ENCODE data around the gene CDKAL1.

Gene CDKAL1

GRCh38 chr6:20933057-20933788 lies 399.0 kb downstream of the CDKAL1 start:
- no peak for DNase-seq

DNA sequence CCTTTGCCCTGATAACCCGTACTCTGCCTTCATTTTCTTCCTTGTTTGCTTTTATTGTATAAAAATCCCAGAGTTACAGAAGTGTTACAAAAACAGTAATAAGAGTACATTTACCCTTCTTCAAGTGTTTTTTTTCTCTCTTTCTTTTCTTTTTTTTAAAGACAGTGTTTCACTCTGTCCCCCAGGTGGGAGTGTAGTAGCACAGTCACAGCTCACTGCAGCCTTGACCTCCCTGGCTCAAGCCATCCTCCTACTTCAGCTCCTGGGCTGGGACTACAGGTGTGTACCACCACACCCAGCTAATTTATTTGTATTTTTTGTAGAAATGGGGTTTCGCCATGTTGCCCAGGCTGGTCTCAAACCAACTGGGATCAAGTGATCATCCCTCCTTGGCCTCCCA lies 402.7 kb downstream of the CDKAL1 start:
- no peak for DNase-seq

DNA sequence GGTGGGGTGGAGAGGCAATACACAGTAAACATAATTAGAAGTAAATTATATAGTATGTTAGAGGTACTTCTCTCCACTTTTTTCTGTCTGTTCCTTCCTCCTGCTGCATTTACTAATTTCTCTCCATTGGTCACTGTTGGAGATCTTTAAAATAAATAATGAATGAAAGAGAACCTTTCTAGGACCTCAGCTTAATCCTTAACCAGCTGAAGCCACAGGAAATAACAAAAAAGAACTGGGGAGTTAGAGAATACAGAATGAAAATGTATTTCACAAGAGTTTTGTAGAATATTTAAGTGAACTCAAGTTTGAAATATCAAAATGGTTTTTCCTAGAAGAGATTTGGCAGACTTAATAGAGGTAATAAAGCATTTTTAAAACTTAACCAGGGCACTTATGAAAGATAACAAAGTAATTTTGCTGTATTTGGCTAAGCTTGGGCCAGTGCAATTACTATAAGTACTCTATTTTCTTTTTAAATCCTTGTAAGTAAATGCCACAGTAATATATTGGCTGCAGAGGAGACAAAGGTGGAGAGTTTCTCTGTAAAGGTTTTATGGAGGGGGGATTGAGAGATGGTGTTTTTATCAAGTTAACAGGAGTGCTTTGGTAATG lies 405.0 kb downstream of the CDKAL1 start:
- DNase-seq = no peak

- no peak for DNase-seq
Observed at GRCh38 chr6:20943040-20943627, 408.9 kb downstream of the CDKAL1 start.

- no peak for DNase-seq
Observed at GRCh38 chr6:20943922-20944321, 409.7 kb downstream of the CDKAL1 start.

DNA sequence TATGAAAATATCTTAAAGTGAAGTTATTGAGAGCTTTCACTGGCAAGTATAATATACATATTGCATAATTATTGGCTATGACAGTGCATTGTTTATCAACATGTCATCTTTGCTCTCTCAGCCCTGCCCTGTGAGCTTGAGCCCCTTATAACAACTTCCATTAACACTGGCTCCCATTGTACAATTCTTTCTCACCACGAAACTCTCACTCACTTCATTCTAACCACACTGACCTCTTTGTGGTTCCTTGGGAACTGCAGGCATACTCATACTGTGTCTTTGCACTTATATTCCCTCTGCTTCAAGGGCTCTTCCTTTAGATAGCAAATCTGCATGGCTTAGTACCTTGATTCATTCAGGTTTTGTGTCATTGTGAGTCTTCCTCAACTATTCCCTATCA lies 411.8 kb downstream of the CDKAL1 start:
- DNase-seq = no peak

GRCh38 chr6:20946890-20947289 lies 412.6 kb downstream of the CDKAL1 start:
- no peak for DNase-seq

GRCh38 chr6:20947977-20948376 lies 413.7 kb downstream of the CDKAL1 start:
- no peak for DNase-seq

GRCh38 chr6:20948556-20948955 lies 414.3 kb downstream of the CDKAL1 start:
- no peak for DNase-seq

GRCh38 chr6:20949138-20949537 lies 414.9 kb downstream of the CDKAL1 start:
- no peak for DNase-seq

DNA sequence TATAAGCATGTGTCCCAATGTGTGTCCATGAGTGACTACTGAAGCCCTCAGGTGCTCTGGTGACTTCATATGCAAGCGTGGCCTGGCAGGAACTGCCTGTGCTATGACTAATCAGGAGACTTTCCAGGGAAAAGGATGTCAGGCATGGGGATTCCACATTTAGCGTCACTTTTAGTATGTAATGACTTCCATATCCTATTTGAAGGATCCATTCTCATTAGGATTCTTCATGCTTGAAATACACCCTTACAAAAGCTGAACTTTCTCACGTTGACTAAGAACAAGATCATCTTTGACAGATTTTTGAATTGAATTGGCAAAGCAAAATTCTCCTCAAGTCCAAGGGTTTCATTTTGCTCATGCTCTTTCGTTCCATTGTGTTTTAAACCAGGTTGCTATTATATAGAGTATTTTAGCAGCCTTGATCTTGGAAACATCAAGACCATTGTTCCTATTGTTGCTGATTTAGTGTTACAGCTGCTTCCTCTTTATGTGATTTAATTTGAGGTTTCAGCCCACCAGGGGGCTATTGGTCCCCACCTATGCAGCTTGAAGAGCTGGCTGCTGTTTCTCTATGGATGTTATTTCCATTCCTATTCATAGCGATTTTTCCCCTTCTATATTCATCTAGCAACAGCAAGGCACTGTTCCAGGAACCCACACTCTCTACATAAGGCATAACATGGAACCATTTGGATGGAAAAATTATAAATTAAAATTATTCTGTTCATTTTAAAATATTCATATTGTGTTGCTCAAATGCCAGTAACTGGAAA lies 418.6 kb downstream of the CDKAL1 start:
- DNase-seq = peak; percentile 10 to 21 (median 12)

DNA sequence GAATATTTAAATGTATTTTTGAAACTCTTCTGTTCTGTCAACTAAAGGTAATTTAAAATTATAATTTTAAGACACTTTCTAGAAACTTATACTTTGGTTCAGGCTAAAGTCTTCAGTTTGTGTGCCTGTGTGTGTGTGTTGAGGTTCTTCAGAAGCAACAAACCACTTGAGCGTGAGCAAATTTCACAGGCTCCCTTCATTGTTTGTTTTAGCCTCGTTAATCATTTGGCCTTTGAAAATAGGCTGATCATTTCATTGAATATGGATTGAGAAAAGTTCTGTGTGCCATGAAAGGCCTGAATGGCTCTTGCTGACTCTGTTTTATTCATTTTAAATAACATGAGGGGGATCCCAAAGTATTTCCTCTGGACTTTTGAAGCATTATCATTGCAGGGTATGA lies 420.1 kb downstream of the CDKAL1 start:
- no peak for DNase-seq

GRCh38 chr6:20955131-20955530 lies 420.9 kb downstream of the CDKAL1 start:
- DNase-seq = no peak

- DNase-seq = no peak
Observed at GRCh38 chr6:20955751-20956150, 421.5 kb downstream of the CDKAL1 start.

- DNase-seq = no peak
Observed at GRCh38 chr6:20960067-20960466, 425.8 kb downstream of the CDKAL1 start.

DNA sequence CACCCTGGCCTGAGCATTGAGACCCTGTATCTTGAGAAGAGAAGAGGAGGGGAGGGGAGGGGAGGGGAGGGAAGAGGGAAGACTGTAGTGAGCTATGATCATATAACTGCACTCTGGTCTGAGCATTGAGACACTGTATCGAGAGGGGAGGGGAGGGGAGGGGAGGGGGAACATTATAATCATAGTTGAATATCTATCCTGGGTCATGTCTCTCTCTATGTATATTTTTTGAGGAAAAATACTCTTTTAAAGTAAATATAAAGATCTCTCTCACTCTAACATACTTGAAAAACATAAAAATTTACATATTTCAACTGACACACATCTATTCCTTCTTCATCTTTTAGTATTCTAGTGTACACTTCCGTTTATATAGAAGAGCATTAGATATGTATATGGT lies 431.0 kb downstream of the CDKAL1 start:
- DNase-seq = no peak

GRCh38 chr6:20965915-20966314 lies 431.7 kb downstream of the CDKAL1 start:
- DNase-seq = no peak

GRCh38 chr6:20969551-20969950 lies 435.3 kb downstream of the CDKAL1 start:
- no peak for DNase-seq

GRCh38 chr6:20976391-20976918 lies 442.2 kb downstream of the CDKAL1 start:
- no peak for DNase-seq

GRCh38 chr6:20978151-20978614 lies 443.9 kb downstream of the CDKAL1 start:
- peak in 1 of 3 donors; percentile 1 for DNase-seq

DNA sequence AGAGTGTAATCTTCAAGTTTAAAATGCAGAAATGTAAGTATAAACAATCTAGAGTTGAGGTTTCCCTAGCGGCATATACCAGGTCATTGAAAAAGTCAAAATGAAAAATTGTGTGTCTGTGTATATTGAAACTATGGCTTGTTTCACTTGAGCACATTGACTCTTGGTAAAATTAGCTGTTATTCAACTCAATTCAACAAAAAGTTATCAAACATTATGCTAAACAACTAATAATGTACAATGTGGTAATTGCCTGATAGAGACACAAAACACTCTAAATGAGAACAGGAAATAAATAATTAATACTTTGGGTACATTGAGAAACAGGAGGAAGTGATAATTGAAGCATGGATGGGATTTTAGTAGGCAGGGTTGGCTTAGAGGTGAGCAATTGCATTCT lies 444.8 kb downstream of the CDKAL1 start:
- DNase-seq = no peak

- no peak for DNase-seq
Observed at GRCh38 chr6:20983961-20984360, 449.7 kb downstream of the CDKAL1 start.

DNA sequence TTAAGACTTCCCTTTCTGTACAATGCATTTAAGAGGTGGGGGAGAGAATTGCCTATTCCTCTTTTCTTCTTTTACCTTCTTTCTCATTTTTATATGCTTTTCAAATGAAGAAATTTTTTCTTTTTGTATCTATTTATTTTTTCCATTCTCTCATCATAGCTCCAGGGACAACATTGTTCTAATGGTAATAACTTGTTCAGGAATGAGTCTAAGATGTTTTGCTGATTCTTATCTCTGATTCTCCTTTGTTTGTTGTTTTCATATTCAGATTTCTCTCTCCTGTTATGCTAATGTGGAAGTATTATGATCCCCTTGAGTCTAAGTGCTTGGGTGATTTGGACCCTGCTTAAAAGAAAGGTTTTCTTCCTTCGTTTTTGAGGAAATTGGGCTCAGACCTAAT lies 451.6 kb downstream of the CDKAL1 start:
- no peak for DNase-seq
